Measurements from ENCODE around the gene GRHPR.

Gene GRHPR

DNA sequence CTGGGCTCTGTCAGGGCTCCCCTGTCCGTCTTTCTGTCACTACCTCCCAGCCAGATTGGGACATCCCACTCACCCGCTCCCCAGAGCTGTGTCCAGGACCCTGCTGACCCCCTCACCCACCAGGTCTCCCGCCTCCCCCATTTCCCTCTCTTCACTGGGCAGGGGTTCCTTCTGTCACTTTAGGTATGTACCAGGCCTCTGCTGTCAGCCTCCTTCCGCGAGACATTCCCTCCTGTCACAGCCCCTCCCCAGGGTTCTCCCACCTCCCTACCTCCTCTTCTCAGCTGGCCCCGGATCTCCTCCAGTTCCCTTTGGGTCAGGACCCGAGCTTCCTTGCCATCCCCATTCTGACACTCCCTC lies 63.7 kb downstream of the GRHPR start:
- DNase-seq: no peak
